Testis (tissue), 2 donors: ENCODE measurements around the gene DVL2.

Source experiments
- CTCF ChIP-seq, 3 experiments: fragments of 450-650 bp in 2 of 3; fragments of 200-600 bp in 1 of 3; sonication (generic) in 1 of 3; IDR thresholded peaks; one replicate each; pipeline ENCODE4 v1.5.1; 2016 to 2019; ENCODE audit warnings: antibody characterized with exemption in 3 of 3, mild to moderate bottlenecking in 2 of 3, moderate library complexity in 1 of 3
- POLR2A ChIP-seq: fragments of 450-650 bp; IDR thresholded peaks from one replicate; pipeline ENCODE4 v1.6.1; 2017; ENCODE audit warnings: antibody characterized with exemption, mild to moderate bottlenecking, moderate library complexity

- TF ChIP-seq CTCF (IDR thresholded peaks at IDR 0.05) = no peak
- TF ChIP-seq POLR2A = no peak
Observed at GRCh38 chr17:7177954-7178477, 56.3 kb downstream of the DVL2 start.
